HepG2 (cell line): ENCODE results near the gene KCNMA1. TPM values are rescaled to one million over a fixed set of nuclear protein-coding genes. Genes with fewer than 3 reads are reported as not detected.

Source experiments
- ATAC-seq: fragments of 200-7000 bp; cut with Tn5 transposase; 3 replicates; pipeline ENCODE4 v1.9.1; 2020; ENCODE audit warnings: mild to moderate bottlenecking, moderate library complexity
- BruUV-seq: library from RNA; stranded (reverse); fragments of 400-500 nt; replicated peaks from 2 replicates; lab custom pipeline; 2021; lab: Mats Ljungman, UMichigan
- CTCF ChIA-PET: fragments of 300-600 bp; formaldehyde crosslinking; extraction: SDS; loops from one replicate; lab custom pipeline; 2021; ENCODE audit warnings: low total read pairs, inconsistent platforms, low intra/inter-chr PET ratio; lab: Yijun Ruan, JAX
- POLR2A ChIA-PET: fragments of 350-600 bp; sonication (Branson Sonifier 250); formaldehyde crosslinking; loops from one replicate; lab custom pipeline; 2020; ENCODE audit warnings: antibody characterized with exemption, inconsistent platforms; lab: Yijun Ruan, JAX
- DNase-seq: peaks from one replicate; pipeline ENCODE4 v3.0.0-alpha.2; 2015; ENCODE audit warnings: low spot score
- FAIRE-seq: peaks from 3 replicates; lab custom pipeline; 2011; peaks lifted over from hg19 to GRCh38; lab: Jason Lieb, UNC
- H2AFZ ChIP-seq: one replicate; pipeline ENCODE4 v1.6.1; 2011; ENCODE audit warnings: low read length, inconsistent platforms
- H3K27ac ChIP-seq: fragments of 300-600 bp; 3 replicates; pipeline ENCODE4 v1.8.0; 2011; ENCODE audit warnings: mixed run types, mild to moderate bottlenecking, mixed read lengths, low read length, inconsistent platforms; ENCODE audit not compliant: insufficient read depth; ENCODE audit errors: extremely low read length
- H3K27me3 ChIP-seq, 2 experiments: fragments of 200-600 bp in 1 of 2; 2 replicates in 1 of 2; 3 replicates in 1 of 2; pipeline versions ENCODE4 v1.6.0 to v1.8.0; 2011; ENCODE audit warnings: low read length in 2 of 2, mild to moderate bottlenecking in 2 of 2, moderate library complexity in 2 of 2, inconsistent platforms in 1 of 2; ENCODE audit not compliant: insufficient read depth in 2 of 2, control insufficient read depth in 1 of 2
- H3K36me3 ChIP-seq, 2 experiments: fragments of 200-600 bp in 1 of 2; replicated peaks in 1 of 2; 2 replicates in 1 of 2; 3 replicates in 1 of 2; pipeline versions ENCODE4 v1.5.1 to v1.8.0; 2011; ENCODE audit warnings: low read length in 2 of 2, inconsistent platforms in 1 of 2; ENCODE audit not compliant: insufficient read depth in 2 of 2, control insufficient read depth in 1 of 2
- H3K4me1 ChIP-seq: 2 replicates; pipeline ENCODE4 v1.5.1; 2012; ENCODE audit warnings: low read length, inconsistent platforms; ENCODE audit not compliant: insufficient read depth
- H3K4me2 ChIP-seq: 2 replicates; pipeline ENCODE4 v1.6.0; 2011; ENCODE audit warnings: low read depth, low read length, inconsistent platforms
- H3K4me3 ChIP-seq, 3 experiments: fragments of 200-600 bp in 1 of 3; sonication (generic), shearing (Covaris generic) in 1 of 3; replicated peaks in 1 of 3; 2 replicates each; pipeline ENCODE4 v1.5.1; 2011 to 2016; ENCODE audit warnings: low read length in 3 of 3, inconsistent platforms in 2 of 3, low read depth in 2 of 3, mild to moderate bottlenecking in 2 of 3, control low read depth in 1 of 3, mixed read lengths in 1 of 3; ENCODE audit not compliant: insufficient read depth in 1 of 3
- H3K79me2 ChIP-seq: one replicate; pipeline ENCODE4 v1.6.1; 2011; ENCODE audit warnings: low read length, inconsistent platforms; ENCODE audit not compliant: insufficient read depth
- H3K9ac ChIP-seq: 2 replicates; pipeline ENCODE4 v1.6.0; 2011; ENCODE audit warnings: mild to moderate bottlenecking, low read depth, low read length, inconsistent platforms; ENCODE audit not compliant: insufficient read depth
- H3K9me3 ChIP-seq: 2 replicates; pipeline ENCODE4 v1.5.1; 2012; ENCODE audit warnings: mild to moderate bottlenecking, low read length
- H4K20me1 ChIP-seq: 2 replicates; pipeline ENCODE4 v1.6.0; 2011; ENCODE audit warnings: inconsistent platforms, mild to moderate bottlenecking, low read length, moderate library complexity; ENCODE audit not compliant: insufficient read depth
- ATF7-NPFF ChIP-seq: sonication (generic); formaldehyde crosslinking; IDR thresholded peaks from 2 replicates; pipeline ENCODE4 v1.8.1; 2023; ENCODE audit warnings: mild to moderate bottlenecking, low read depth, missing genetic modification reagents, moderate library complexity
- CEBPB ChIP-seq: IDR thresholded peaks from 2 replicates; pipeline ENCODE4 v1.6.1; 2011; ENCODE audit warnings: low read depth, low read length, improper control_type of control experiment, borderline replicate concordance
- CSRNP2 ChIP-seq: sonication (generic); formaldehyde crosslinking; conservative IDR thresholded peaks from 2 replicates; pipeline ENCODE4 v1.8.0; 2022; ENCODE audit warnings: low read depth, missing genetic modification reagents
- HMG20A ChIP-seq: IDR thresholded peaks from 2 replicates; pipeline ENCODE4 v1.6.1; 2016; ENCODE audit warnings: borderline replicate concordance
- HOXA9 ChIP-seq: sonication (generic); formaldehyde crosslinking; IDR thresholded peaks from 2 replicates; pipeline ENCODE4 v1.8.1; 2022; ENCODE audit warnings: missing genetic modification reagents, mild to moderate bottlenecking, moderate library complexity, borderline replicate concordance
- MYNN ChIP-seq: sonication (generic); formaldehyde crosslinking; IDR thresholded peaks from 2 replicates; pipeline ENCODE4 v1.4.0; 2020; ENCODE audit warnings: mild to moderate bottlenecking, low read depth, missing genetic modification reagents
- NONO ChIP-seq, 2 experiments: fragments of 450-650 bp in 1 of 2; sonication (generic) in 1 of 2; formaldehyde crosslinking in 1 of 2; IDR thresholded peaks in 1 of 2; conservative IDR thresholded peaks in 1 of 2; 2 replicates each; pipeline versions ENCODE4 v1.6.1 to v1.8.0; 2017 to 2022; ENCODE audit warnings: mild to moderate bottlenecking in 1 of 2, missing genetic modification reagents in 1 of 2, moderate library complexity in 1 of 2
- ONECUT2 ChIP-seq: sonication (generic); formaldehyde crosslinking; IDR thresholded peaks from 2 replicates; pipeline ENCODE4 v1.4.0; 2020; ENCODE audit warnings: missing genetic modification reagents
- POLR2AphosphoS2 ChIP-seq: IDR thresholded peaks from 2 replicates; pipeline ENCODE4 v1.6.1; 2011; ENCODE audit warnings: low read depth, low read length, improper control_type of control experiment
- SMAD3 ChIP-seq: sonication (generic); formaldehyde crosslinking; IDR thresholded peaks from 2 replicates; pipeline ENCODE4 v1.4.0; 2020; ENCODE audit warnings: missing genetic modification reagents
- SPEN ChIP-seq: sonication (generic); formaldehyde crosslinking; IDR thresholded peaks from 2 replicates; pipeline ENCODE4 v1.5.1; 2020; ENCODE audit warnings: low read depth, mild to moderate bottlenecking, missing genetic modification reagents
- ZMAT3 ChIP-seq: sonication (generic); formaldehyde crosslinking; conservative IDR thresholded peaks from 2 replicates; pipeline ENCODE4 v1.7.0; 2021; ENCODE audit warnings: missing genetic modification reagents
- ZNF441 ChIP-seq: sonication (generic); formaldehyde crosslinking; IDR thresholded peaks from 2 replicates; pipeline ENCODE4 v1.7.0; 2021; ENCODE audit warnings: missing genetic modification reagents, borderline replicate concordance
- ZNF709 ChIP-seq: sonication (generic); formaldehyde crosslinking; IDR thresholded peaks from 2 replicates; pipeline ENCODE4 v1.5.0; 2020; ENCODE audit warnings: mild to moderate bottlenecking, missing genetic modification reagents
- ZNF776 ChIP-seq: sonication (generic); formaldehyde crosslinking; IDR thresholded peaks from 2 replicates; pipeline ENCODE4 v1.4.0; 2020; ENCODE audit warnings: mild to moderate bottlenecking, missing genetic modification reagents
- WGBS: methylation state at CpG from one replicate; pipeline ENCODE4 v1.1.6; 2017; ENCODE audit warnings: low lambda C conversion rate; 5-methylcytosine and 5-hydroxymethylcytosine counted together
- in situ Hi-C: cut with HindIII; loops from 2 replicates; pipeline ENCODE4 v1.10.0; 2017; ENCODE audit warnings: low pct_unique_long_range_greater_than_20kb; ENCODE audit not compliant: extremely low pct_ligation_motif_present
- intact Hi-C: fragments of 100-400 bp; cut with micrococcal nuclease; formaldehyde crosslinking; loops from one replicate; pipeline ENCODE4 v1.10.0; 2022; ENCODE audit not compliant: unreplicated experiment
- polyA plus RNA-seq, 8 experiments: library from polyadenylated mRNA; depleted of rRNA in 3 of 8; stranded (reverse) in 7 of 8; unstranded in 1 of 8; fragments of >200 nt; fragmentation: Illumina TruSeq in 4 of 8; extraction: Trizol in 4 of 8; gene quantifications; 2 replicates each; pipeline versions ENCODE4 v1.2.1 to v1.2.3, GENCODE V29; 2011 to 2016; ENCODE audit warnings: low read depth in 4 of 8, missing spikeins in 1 of 8, mixed read lengths in 1 of 8; ENCODE audit not compliant: insufficient read depth in 1 of 8
- total RNA-seq, 5 experiments: library from RNA; depleted of rRNA; stranded (reverse); fragments of >200 nt; fragmentation: Illumina TruSeq; extraction: Trizol; gene quantifications; 2 replicates each; pipeline ENCODE4 v1.2.3, GENCODE V29; 2016; ENCODE audit warnings: low read depth in 1 of 5
- TF ChIP-seq, protein P1 (sequence below), 2 experiments: IDR thresholded peaks; 2 replicates each; pipeline ENCODE4 v1.6.1; 2011 to 2012; ENCODE audit warnings: low read length in 2 of 2, borderline replicate concordance in 1 of 2, low read depth in 1 of 2, mild to moderate bottlenecking in 1 of 2, moderate library complexity in 1 of 2
- TF ChIP-seq, protein P2 (sequence below): sonication (generic); formaldehyde crosslinking; IDR thresholded peaks from 2 replicates; pipeline ENCODE4 v1.8.0; 2022; ENCODE audit warnings: mild to moderate bottlenecking, missing genetic modification reagents, borderline replicate concordance

The KCNMA1 gene
- total and polyA plus RNA-seq, 2 of the 13 experiments (the other 11 are each of a cell fraction or from before 2014, with no cell fraction given), result 0.02 TPM; not detected in 1

- Histone ChIP-seq H3K4me2 (no peak overlapping the region), H3K36me3 (no peaks in the 10 kb centered on the region), H3K9me3 (no peaks in the 10 kb centered on the region), H3K27ac (no peak overlapping the region), H3K79me2 (no peaks in the 10 kb centered on the region), H2AFZ (no peak overlapping the region), H3K4me1 (no peaks in the 10 kb centered on the region), H4K20me1 (no peaks in the 10 kb centered on the region), H3K9ac (no peak overlapping the region), H3K4me3 (no peak overlapping the region), H3K27me3 (no peaks in the 10 kb centered on the region)
- intact Hi-C loops, result no loop called here
- 62% methylated on average over 3 of the region's 3 CpGs for WGBS
- no TSS peak for BruUV-seq
- TF ChIP-seq SMAD3 (no peak), CEBPB (no peak), ZMAT3 (CRISPR knock-in tag) (no peak), ZNF776 (no peak), ZNF709 (CRISPR knock-in tag) (no peak), SPEN (CRISPR knock-in tag) (no peak), ATF7-NPFF (CRISPR knock-in tag) (no peak), ONECUT2 (no peak), MYNN (CRISPR knock-in tag) (no peak), CSRNP2 (no peak), HOXA9 (no peak), ZNF441 (CRISPR knock-in tag) (no peak), POLR2AphosphoS2 (no peak), HMG20A (CRISPR knock-in tag) (no peak), NONO (IDR thresholded peaks at IDR 0.05) (no peak), NONO (CRISPR knock-in tag; conservative IDR thresholded peaks at IDR 0.05) (no peak)
- TF ChIP-seq, protein P1, sequence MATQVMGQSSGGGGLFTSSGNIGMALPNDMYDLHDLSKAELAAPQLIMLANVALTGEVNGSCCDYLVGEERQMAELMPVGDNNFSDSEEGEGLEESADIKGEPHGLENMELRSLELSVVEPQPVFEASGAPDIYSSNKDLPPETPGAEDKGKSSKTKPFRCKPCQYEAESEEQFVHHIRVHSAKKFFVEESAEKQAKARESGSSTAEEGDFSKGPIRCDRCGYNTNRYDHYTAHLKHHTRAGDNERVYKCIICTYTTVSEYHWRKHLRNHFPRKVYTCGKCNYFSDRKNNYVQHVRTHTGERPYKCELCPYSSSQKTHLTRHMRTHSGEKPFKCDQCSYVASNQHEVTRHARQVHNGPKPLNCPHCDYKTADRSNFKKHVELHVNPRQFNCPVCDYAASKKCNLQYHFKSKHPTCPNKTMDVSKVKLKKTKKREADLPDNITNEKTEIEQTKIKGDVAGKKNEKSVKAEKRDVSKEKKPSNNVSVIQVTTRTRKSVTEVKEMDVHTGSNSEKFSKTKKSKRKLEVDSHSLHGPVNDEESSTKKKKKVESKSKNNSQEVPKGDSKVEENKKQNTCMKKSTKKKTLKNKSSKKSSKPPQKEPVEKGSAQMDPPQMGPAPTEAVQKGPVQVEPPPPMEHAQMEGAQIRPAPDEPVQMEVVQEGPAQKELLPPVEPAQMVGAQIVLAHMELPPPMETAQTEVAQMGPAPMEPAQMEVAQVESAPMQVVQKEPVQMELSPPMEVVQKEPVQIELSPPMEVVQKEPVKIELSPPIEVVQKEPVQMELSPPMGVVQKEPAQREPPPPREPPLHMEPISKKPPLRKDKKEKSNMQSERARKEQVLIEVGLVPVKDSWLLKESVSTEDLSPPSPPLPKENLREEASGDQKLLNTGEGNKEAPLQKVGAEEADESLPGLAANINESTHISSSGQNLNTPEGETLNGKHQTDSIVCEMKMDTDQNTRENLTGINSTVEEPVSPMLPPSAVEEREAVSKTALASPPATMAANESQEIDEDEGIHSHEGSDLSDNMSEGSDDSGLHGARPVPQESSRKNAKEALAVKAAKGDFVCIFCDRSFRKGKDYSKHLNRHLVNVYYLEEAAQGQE (IDR thresholded peaks at IDR 0.05; ENCODE audit: borderline replicate concordance in 1 of 2, low read depth in 1 of 2, low read length in 2 of 2), result no peak
- TF ChIP-seq, protein P2, sequence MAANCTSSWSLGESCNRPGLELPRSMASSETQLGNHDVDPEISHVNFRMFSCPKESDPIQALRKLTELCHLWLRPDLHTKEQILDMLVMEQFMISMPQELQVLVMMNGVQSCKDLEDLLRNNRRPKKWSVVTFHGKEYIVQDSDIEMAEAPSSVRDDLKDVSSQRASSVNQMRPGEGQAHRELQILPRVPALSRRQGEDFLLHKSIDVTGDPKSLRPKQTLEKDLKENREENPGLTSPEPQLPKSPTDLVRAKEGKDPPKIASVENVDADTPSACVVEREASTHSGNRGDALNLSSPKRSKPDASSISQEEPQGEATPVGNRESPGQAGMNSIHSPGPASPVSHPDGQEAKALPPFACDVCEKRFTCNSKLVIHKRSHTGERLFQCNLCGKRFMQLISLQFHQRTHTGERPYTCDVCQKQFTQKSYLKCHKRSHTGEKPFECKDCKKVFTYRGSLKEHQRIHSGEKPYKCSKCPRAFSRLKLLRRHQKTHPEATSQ (CRISPR knock-in tag), result no peak
- CTCF ChIA-PET, result no interaction called here
- POLR2A ChIA-PET, result no interaction called here
- ATAC-seq, result no peak
- no peak for DNase-seq
- FAIRE-seq, result no peak
- in situ Hi-C loops, result no loop called here
Observed at GRCh38 chr10:77380191-77380590, 257.4 kb downstream of the KCNMA1 start.
